Ishikawa (cell line): ENCODE measurements around the gene RAC2.

Experiments used
- TCF12 ChIP-seq: IDR thresholded peaks from 2 replicates; pipeline ENCODE4 v1.6.1; 2012; ENCODE audit warnings: low read depth
- TF ChIP-seq, protein P1 (sequence below): IDR thresholded peaks from 2 replicates; pipeline ENCODE4 v1.6.1; 2012; ENCODE audit warnings: low read depth, mild to moderate bottlenecking

DNA sequence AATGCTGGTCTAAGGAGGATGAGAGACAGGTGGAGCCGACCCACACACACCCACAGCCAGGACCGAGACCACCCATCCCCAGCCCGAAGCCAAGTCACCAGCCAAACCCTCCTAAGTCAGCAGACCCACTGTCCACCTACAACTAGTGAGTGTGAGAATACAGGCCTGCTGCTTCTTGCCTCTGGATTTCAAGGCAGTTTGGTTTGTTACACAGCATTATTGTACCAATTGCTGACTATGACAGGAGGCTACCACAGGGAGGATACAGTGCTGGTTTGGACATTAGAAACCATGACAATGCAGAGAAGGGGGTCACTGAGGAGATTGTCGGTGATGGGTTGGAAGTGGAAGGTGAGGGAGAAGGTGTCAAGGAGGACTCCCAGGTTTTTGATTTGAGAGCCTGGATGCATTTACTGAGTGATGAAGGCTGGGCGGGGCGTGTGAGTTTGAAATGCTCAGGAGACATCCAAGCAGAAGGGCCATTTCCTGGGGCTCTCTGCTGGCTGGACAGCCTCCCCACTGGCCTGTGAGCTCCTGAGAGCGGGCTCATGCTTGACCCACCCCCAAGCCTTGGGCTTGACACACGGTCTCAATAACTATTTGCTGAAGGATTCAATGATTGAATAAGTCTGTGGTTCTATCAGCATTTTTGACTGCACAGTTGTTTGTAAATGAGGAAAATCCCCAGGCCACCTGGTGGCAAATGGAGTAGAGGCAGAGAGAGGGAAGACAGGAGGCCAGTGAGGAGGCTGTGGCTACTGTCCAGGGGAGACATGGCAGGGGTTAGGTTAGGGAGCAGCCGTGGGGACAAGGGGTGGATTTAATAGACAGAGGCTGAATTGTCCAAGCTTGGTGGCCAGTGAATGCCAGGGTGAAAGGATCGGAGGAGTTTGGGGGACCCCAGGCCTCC, 22.4 kb downstream of the RAC2 start:
- TF ChIP-seq TCF12: no peak
- TF ChIP-seq, protein P1, sequence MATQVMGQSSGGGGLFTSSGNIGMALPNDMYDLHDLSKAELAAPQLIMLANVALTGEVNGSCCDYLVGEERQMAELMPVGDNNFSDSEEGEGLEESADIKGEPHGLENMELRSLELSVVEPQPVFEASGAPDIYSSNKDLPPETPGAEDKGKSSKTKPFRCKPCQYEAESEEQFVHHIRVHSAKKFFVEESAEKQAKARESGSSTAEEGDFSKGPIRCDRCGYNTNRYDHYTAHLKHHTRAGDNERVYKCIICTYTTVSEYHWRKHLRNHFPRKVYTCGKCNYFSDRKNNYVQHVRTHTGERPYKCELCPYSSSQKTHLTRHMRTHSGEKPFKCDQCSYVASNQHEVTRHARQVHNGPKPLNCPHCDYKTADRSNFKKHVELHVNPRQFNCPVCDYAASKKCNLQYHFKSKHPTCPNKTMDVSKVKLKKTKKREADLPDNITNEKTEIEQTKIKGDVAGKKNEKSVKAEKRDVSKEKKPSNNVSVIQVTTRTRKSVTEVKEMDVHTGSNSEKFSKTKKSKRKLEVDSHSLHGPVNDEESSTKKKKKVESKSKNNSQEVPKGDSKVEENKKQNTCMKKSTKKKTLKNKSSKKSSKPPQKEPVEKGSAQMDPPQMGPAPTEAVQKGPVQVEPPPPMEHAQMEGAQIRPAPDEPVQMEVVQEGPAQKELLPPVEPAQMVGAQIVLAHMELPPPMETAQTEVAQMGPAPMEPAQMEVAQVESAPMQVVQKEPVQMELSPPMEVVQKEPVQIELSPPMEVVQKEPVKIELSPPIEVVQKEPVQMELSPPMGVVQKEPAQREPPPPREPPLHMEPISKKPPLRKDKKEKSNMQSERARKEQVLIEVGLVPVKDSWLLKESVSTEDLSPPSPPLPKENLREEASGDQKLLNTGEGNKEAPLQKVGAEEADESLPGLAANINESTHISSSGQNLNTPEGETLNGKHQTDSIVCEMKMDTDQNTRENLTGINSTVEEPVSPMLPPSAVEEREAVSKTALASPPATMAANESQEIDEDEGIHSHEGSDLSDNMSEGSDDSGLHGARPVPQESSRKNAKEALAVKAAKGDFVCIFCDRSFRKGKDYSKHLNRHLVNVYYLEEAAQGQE: no peak
